Fibroblast of mammary gland (primary cell): ENCODE measurements around the gene RBL1.
"Not testable (repeated sequence)": the region's sequence is repeated elsewhere in the genome, so short reads cannot be mapped to it uniquely, and the experiment has no call there.

Source experiments
- DNase-seq: peaks from one replicate; pipeline ENCODE4 v3.0.0-alpha.2; 2010; ENCODE audit warnings: low read depth
- H3K4me3 ChIP-seq: 2 replicates; pipeline ENCODE4 v1.5.1; 2011; ENCODE audit warnings: low read depth, mild to moderate bottlenecking, low read length, moderate library complexity; ENCODE audit not compliant: control insufficient read depth
- TF ChIP-seq, protein P1 (sequence below): conservative IDR thresholded peaks from 2 replicates; pipeline ENCODE4 v1.5.1; 2011; ENCODE audit warnings: low read depth, low read length, inconsistent platforms; ENCODE audit not compliant: control insufficient read depth, insufficient read depth

The RBL1 gene

DNA sequence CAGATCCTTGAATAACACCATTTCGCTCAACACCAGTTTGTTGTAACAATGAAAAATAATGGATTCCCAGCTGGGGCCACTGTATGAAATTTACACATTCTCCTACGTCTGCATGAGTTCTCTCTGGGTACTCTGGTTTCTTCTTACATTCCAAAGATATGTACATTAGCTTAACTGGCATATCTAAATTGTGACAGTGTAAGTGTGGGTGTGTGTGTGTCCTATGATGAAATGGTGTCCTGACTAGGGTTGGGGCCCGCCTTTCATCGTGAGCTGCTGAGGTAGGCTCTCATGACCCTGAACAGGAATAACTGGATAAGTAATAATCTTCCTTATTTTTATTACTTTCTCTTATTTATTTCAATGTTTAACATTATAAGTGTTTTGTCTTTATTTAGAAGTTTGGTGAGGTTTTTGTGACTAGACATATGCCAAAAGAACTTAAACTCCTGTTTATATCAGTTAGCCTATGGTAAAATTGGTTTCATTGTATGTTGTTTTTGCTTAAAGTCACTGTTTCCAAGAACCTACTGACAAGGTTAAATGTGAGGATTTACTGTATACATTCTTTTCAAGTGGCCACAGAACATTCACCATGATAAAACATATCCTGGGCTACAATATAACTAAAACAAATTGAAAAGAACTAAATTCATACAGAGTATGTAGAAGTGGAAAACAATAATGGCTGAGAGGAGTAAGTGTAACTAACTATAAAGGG is 42.4 kb downstream of the RBL1 start:
- H3K4me3 ChIP-seq, result no peak overlapping the region
- TF ChIP-seq, protein P1, sequence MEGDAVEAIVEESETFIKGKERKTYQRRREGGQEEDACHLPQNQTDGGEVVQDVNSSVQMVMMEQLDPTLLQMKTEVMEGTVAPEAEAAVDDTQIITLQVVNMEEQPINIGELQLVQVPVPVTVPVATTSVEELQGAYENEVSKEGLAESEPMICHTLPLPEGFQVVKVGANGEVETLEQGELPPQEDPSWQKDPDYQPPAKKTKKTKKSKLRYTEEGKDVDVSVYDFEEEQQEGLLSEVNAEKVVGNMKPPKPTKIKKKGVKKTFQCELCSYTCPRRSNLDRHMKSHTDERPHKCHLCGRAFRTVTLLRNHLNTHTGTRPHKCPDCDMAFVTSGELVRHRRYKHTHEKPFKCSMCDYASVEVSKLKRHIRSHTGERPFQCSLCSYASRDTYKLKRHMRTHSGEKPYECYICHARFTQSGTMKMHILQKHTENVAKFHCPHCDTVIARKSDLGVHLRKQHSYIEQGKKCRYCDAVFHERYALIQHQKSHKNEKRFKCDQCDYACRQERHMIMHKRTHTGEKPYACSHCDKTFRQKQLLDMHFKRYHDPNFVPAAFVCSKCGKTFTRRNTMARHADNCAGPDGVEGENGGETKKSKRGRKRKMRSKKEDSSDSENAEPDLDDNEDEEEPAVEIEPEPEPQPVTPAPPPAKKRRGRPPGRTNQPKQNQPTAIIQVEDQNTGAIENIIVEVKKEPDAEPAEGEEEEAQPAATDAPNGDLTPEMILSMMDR, result no peak
- DNase-seq, result peak; percentile 6

GRCh38 chr20:37042986-37043972 is 52.5 kb downstream of the RBL1 start:
- H3K4me3 ChIP-seq, result no peak overlapping the region
- TF ChIP-seq, protein P1, result no peak
- no peak for DNase-seq

GRCh38 chr20:37039366-37039765 is 56.4 kb downstream of the RBL1 start:
- not testable (repeated sequence) for H3K4me3 ChIP-seq, DNase-seq

GRCh38 chr20:37032077-37032476 is 63.7 kb downstream of the RBL1 start:
- no peak overlapping the region for H3K4me3 ChIP-seq
- TF ChIP-seq, protein P1, result no peak
- DNase-seq, result no peak

DNA sequence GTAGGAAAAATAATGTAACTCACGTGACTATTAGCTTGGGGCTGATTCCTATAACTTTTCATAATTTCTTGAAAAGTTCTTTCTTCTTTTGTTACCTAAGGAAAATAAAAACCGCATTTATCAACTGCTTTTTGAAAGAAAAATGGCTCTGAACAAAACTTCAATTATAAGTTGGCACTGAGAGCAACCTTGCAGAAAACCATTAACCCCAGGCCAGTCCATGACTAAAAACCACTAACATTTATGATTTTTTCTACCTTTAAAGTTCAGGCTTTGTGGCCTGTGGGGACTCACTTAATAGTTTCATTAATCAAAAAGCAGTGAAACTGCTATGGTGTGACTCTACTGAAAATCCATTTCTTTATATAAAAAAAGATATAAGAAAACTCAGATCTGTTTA is 75.2 kb downstream of the RBL1 start:
- no peak for DNase-seq
- TF ChIP-seq, protein P1, result no peak
- no peak overlapping the region for H3K4me3 ChIP-seq

GRCh38 chr20:37012631-37013030 is 83.2 kb downstream of the RBL1 start:
- DNase-seq, H3K4me3 ChIP-seq: not testable (repeated sequence)

DNA sequence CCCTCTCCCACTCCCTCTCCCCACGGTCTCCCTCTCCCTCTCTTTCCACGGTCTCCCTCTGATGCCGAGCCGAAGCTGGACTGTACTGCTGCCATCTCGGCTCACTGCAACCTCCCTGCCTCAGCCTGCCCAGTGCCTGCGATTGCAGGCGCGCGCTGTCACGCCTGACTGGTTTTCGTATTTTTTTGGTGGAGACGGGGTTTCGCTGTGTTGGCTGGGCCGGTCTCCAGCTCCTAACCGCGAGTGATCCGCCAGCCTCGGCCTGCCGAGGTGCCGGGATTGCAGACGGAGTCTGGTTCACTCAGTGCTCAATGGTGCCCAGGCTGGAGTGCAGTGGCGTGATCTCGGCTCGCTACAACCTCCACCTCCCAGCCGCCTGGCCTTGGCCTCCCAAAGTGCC is 83.9 kb downstream of the RBL1 start:
- DNase-seq, H3K4me3 ChIP-seq: not testable (repeated sequence)

- TF ChIP-seq, protein P1, result no peak
- no peak overlapping the region for H3K4me3 ChIP-seq
- no peak for DNase-seq
Observed at GRCh38 chr20:37011147-37011546, 84.7 kb downstream of the RBL1 start.
